PC-3 (cell line): ENCODE data around the gene UBXN4. TPM values are rescaled to one million over a fixed set of nuclear protein-coding genes. Genes with fewer than 3 reads are reported as not detected.

ENCODE experiments used
- ATAC-seq: fragments of 200-7000 bp; cut with Tn5 transposase; 2 replicates; pipeline ENCODE4 v1.9.1; 2020; ENCODE audit warnings: mild to moderate bottlenecking, moderate library complexity
- BruUV-seq: library from RNA; stranded (reverse); fragments of 400-500 nt; replicated peaks from 2 replicates; lab custom pipeline; 2021; lab: Mats Ljungman, UMichigan
- CTCF ChIA-PET: fragments of 300-600 bp; sonication (Branson Sonifier 250); formaldehyde crosslinking; loops from one replicate; lab custom pipeline; 2022; ENCODE audit warnings: antibody characterized with exemption; lab: Charles Lee
- POLR2A ChIA-PET: fragments of 300-600 bp; sonication (Branson Sonifier 250); formaldehyde crosslinking; loops from one replicate; lab custom pipeline; 2022; ENCODE audit warnings: antibody characterized with exemption; ENCODE audit not compliant: unreplicated experiment; lab: Charles Lee
- DNase-seq: peaks from one replicate; pipeline ENCODE4 v3.0.0-alpha.2; 2015
- H2AFZ ChIP-seq: fragments of 300-600 bp; sonication (generic); 2 replicates; pipeline ENCODE4 v1.6.0; 2016; ENCODE audit warnings: antibody characterized with exemption, low read length
- H3F3A ChIP-seq: fragments of 300-600 bp; sonication (generic); one replicate; pipeline ENCODE4 v1.6.0; 2017; ENCODE audit warnings: antibody characterized with exemption, low read length, control low read depth, mild to moderate bottlenecking; ENCODE audit not compliant: unreplicated experiment
- H3K27ac ChIP-seq: fragments of 300-600 bp; sonication (generic); 2 replicates; pipeline ENCODE4 v1.5.1; 2016; ENCODE audit warnings: mild to moderate bottlenecking, low read length
- H3K27me3 ChIP-seq: fragments of 300-600 bp; sonication (generic); 2 replicates; pipeline ENCODE4 v1.6.1; 2016; ENCODE audit warnings: low read length, mixed read lengths
- H3K36me3 ChIP-seq: fragments of 300-600 bp; sonication (generic); 2 replicates; pipeline ENCODE4 v1.6.1; 2016; ENCODE audit warnings: low read depth, mixed run types, low read length, mixed read lengths
- H3K4me1 ChIP-seq: fragments of 300-600 bp; sonication (generic); 2 replicates; pipeline ENCODE4 v1.5.1; 2016; ENCODE audit warnings: low read length; ENCODE audit not compliant: insufficient read depth
- H3K4me2 ChIP-seq: fragments of 300-600 bp; sonication (generic); 2 replicates; pipeline ENCODE4 v1.6.0; 2016; ENCODE audit warnings: low read length
- H3K4me3 ChIP-seq: fragments of 300-600 bp; sonication (generic); 2 replicates; pipeline ENCODE4 v1.5.1; 2016; ENCODE audit warnings: mild to moderate bottlenecking, low read length, mixed read lengths
- H3K79me2 ChIP-seq: fragments of 300-600 bp; sonication (generic); 2 replicates; pipeline ENCODE4 v1.6.1; 2017; ENCODE audit warnings: low read length, mixed read lengths
- H3K9ac ChIP-seq: fragments of 300-600 bp; sonication (generic); 2 replicates; pipeline ENCODE4 v1.6.0; 2016; ENCODE audit warnings: mild to moderate bottlenecking, low read length
- H3K9me2 ChIP-seq: fragments of 300-600 bp; sonication (generic); replicated peaks from 2 replicates; pipeline ENCODE4 v1.6.1; 2016; ENCODE audit warnings: mixed run types, low read length, mixed read lengths
- H3K9me3 ChIP-seq: fragments of 300-600 bp; sonication (generic); 2 replicates; pipeline ENCODE4 v1.6.1; 2016; ENCODE audit warnings: low read length, mixed read lengths
- H4K20me1 ChIP-seq: fragments of 300-600 bp; sonication (generic); 2 replicates; pipeline ENCODE4 v1.6.1; 2016; ENCODE audit warnings: low read length, mixed read lengths
- EZH2 ChIP-seq: fragments of 300-600 bp; sonication (generic); IDR thresholded peaks from one replicate; pipeline ENCODE4 v1.6.1; 2017; ENCODE audit warnings: antibody characterized with exemption, mild to moderate bottlenecking, low read length; ENCODE audit not compliant: unreplicated experiment
- EZH2phosphoT487 ChIP-seq: fragments of 300-600 bp; sonication (generic); IDR thresholded peaks from 2 replicates; pipeline ENCODE4 v1.6.1; 2018; ENCODE audit warnings: mild to moderate bottlenecking, antibody characterized with exemption, low read length, borderline replicate concordance
- intact Hi-C: fragments of 100-400 bp; cut with micrococcal nuclease; formaldehyde crosslinking; loops from 2 replicates; pipeline ENCODE4 v1.9.0; 2023
- total RNA-seq: library from RNA; depleted of rRNA; stranded (reverse); fragments of >200 nt; gene quantifications from 2 replicates; pipeline ENCODE4 v1.2.3, GENCODE V29; 2014
- TF ChIP-seq, protein P1 (sequence below): fragments of 300-600 bp; sonication (generic); conservative IDR thresholded peaks from 2 replicates; pipeline ENCODE4 v1.5.1; 2017; ENCODE audit warnings: antibody characterized with exemption, low read depth, mild to moderate bottlenecking, low read length

Gene UBXN4
- total RNA-seq, 1 experiment from 2014 or later: 38.3 TPM

DNA sequence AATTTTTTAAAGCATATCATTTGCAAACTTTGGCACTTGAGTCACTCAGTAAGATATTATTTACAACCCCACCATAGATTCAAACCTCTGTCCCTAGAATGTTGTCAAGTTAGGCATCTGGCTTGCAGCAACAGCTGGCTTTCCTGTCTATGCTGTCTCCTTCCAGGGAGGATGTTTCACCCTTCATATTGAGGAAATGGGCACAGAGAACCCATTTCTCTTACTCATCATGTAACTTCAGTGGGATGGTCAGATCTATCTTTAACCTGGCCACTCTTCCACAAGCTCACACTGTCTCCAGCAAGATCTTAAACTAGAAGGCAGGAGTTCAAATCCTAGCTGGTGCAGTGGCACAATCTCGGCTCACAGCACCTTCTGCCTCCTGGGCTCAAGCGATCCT, 79.5 kb downstream of the UBXN4 start:
- no peak overlapping the region for H3K27ac ChIP-seq
- CTCF ChIA-PET: no interaction called here
- H3K9me2 ChIP-seq: no peaks in the 10 kb centered on the region
- H3F3A ChIP-seq: no peaks in the 10 kb centered on the region
- H3K4me2 ChIP-seq: no peak overlapping the region
- H2AFZ ChIP-seq: no peak overlapping the region
- DNase-seq (no peak), ATAC-seq (no peak)
- no peaks in the 10 kb centered on the region for H3K4me1 ChIP-seq
- no peaks in the 10 kb centered on the region for H3K9me3 ChIP-seq
- POLR2A ChIA-PET: no interaction called here
- H3K79me2 ChIP-seq: no peaks in the 10 kb centered on the region
- no peaks in the 10 kb centered on the region for H3K36me3 ChIP-seq
- intact Hi-C loops: no loop called here
- H3K4me3 ChIP-seq: no peak overlapping the region
- H3K27me3 ChIP-seq: no peaks in the 10 kb centered on the region
- H4K20me1 ChIP-seq: no peaks in the 10 kb centered on the region
- no peak overlapping the region for H3K9ac ChIP-seq
- TF ChIP-seq EZH2 (no peak), EZH2phosphoT487 (no peak)
- TF ChIP-seq, protein P1, sequence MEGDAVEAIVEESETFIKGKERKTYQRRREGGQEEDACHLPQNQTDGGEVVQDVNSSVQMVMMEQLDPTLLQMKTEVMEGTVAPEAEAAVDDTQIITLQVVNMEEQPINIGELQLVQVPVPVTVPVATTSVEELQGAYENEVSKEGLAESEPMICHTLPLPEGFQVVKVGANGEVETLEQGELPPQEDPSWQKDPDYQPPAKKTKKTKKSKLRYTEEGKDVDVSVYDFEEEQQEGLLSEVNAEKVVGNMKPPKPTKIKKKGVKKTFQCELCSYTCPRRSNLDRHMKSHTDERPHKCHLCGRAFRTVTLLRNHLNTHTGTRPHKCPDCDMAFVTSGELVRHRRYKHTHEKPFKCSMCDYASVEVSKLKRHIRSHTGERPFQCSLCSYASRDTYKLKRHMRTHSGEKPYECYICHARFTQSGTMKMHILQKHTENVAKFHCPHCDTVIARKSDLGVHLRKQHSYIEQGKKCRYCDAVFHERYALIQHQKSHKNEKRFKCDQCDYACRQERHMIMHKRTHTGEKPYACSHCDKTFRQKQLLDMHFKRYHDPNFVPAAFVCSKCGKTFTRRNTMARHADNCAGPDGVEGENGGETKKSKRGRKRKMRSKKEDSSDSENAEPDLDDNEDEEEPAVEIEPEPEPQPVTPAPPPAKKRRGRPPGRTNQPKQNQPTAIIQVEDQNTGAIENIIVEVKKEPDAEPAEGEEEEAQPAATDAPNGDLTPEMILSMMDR: no peak
- BruUV-seq: no TSS peak

- Histone ChIP-seq H3K4me2 (no peak overlapping the region), H4K20me1 (no peaks in the 10 kb centered on the region), H3K9ac (no peak overlapping the region), H3K9me2 (no peaks in the 10 kb centered on the region), H3F3A (no peaks in the 10 kb centered on the region), H3K4me3 (no peak overlapping the region), H3K27ac (no peak overlapping the region), H3K79me2 (no peaks in the 10 kb centered on the region), H2AFZ (no peak overlapping the region), H3K27me3 (no peaks in the 10 kb centered on the region), H3K36me3 (no peaks in the 10 kb centered on the region), H3K4me1 (no peaks in the 10 kb centered on the region), H3K9me3 (no peaks in the 10 kb centered on the region)
- POLR2A ChIA-PET: no interaction called here
- no peak for ATAC-seq
- CTCF ChIA-PET: no interaction called here
- intact Hi-C loops: no loop called here
- TF ChIP-seq EZH2phosphoT487: no peak
- TF ChIP-seq, protein P1: no peak
- TF ChIP-seq EZH2: no peak
- no peak for DNase-seq
- BruUV-seq: no TSS peak
These were observed 81.2 kb downstream of the UBXN4 start for GRCh38 chr2:135822855-135823254.

DNA sequence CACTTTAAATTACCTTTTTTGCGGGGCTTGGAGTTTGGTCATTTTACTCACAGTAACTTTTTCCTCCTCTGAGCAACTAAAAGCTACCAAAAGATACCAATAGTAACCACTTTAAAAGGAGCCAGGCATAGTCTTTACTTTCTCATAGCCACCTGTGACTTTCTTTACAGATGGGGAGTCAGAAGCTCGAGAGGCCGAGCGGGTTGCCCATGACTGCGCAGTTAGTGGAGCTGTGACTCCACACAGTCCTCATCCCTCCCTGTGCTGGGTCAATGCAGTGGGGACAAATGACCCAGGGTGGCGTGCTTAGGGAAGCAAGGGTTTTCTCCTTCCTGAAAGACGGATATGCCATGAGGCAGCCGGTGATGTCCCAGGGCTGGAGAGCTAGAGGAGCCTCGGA, 83.5 kb downstream of the UBXN4 start:
- Histone ChIP-seq H3K9me2 (no peaks in the 10 kb centered on the region), H3K4me2 (no peak overlapping the region), H3K4me3 (no peak overlapping the region), H4K20me1 (no peaks in the 10 kb centered on the region), H3F3A (no peaks in the 10 kb centered on the region), H3K79me2 (no peaks in the 10 kb centered on the region), H3K9me3 (no peaks in the 10 kb centered on the region), H3K9ac (no peak overlapping the region), H3K36me3 (no peaks in the 10 kb centered on the region), H3K27ac (no peak overlapping the region), H3K27me3 (no peaks in the 10 kb centered on the region), H2AFZ (no peak overlapping the region), H3K4me1 (no peaks in the 10 kb centered on the region)
- ATAC-seq: no peak
- ChIA-PET CTCF (no interaction called here), POLR2A (interaction anchor here (0.6 to 0.7 kb wide), 2 partner anchors 13 to 467 kb away, joined by 4 to 5 read pairs; no protein-coding TSS in a partner anchor)
- intact Hi-C loops: no loop called here
- TF ChIP-seq, protein P1: no peak
- TF ChIP-seq EZH2 (no peak), EZH2phosphoT487 (no peak)
- BruUV-seq: no TSS peak
- no peak for DNase-seq
